Caco-2 (cell line): Measurements from ENCODE around the gene ACP6. TPM values are rescaled to one million over a fixed set of nuclear protein-coding genes. Genes with fewer than 3 reads are reported as not detected.

Experiments used
- BruUV-seq: library from RNA; stranded (reverse); fragments of 400-500 nt; replicated peaks from 2 replicates; lab custom pipeline; 2021; lab: Mats Ljungman, UMichigan
- CTCF ChIA-PET: fragments of 300-600 bp; sonication (Branson Sonifier 250); formaldehyde crosslinking; loops from one replicate; lab custom pipeline; 2022; ENCODE audit warnings: antibody characterized with exemption; lab: Charles Lee
- POLR2A ChIA-PET: fragments of 300-600 bp; sonication (Branson Sonifier 250); formaldehyde crosslinking; loops from one replicate; lab custom pipeline; 2022; ENCODE audit warnings: antibody characterized with exemption; lab: Charles Lee
- DNase-seq, 2 experiments: peaks; one replicate each; pipeline versions ENCODE4 v3.0.0 to v3.0.0-alpha.2; 2020 to 2022
- H3K27me3 ChIP-seq: replicated peaks from 2 replicates; pipeline ENCODE4 v1.6.0; 2011; ENCODE audit warnings: low read length; ENCODE audit not compliant: control insufficient read depth, insufficient read depth
- H3K36me3 ChIP-seq: 2 replicates; pipeline ENCODE4 v1.5.1; 2011; ENCODE audit warnings: low read length; ENCODE audit not compliant: control insufficient read depth, insufficient read depth
- H3K4me1 ChIP-seq: fragments of 250-450 bp; sonication (Bioruptor Pico); 2 replicates; pipeline ENCODE4 v1.5.1; 2020; ENCODE audit warnings: mild to moderate bottlenecking
- H3K4me3 ChIP-seq: 2 replicates; pipeline ENCODE4 v1.5.1; 2011; ENCODE audit warnings: low read depth, mild to moderate bottlenecking, control low read depth, low read length
- H3K9me3 ChIP-seq: fragments of 250-450 bp; sonication (Bioruptor Pico); 2 replicates; pipeline ENCODE4 v1.5.1; 2020; ENCODE audit warnings: mild to moderate bottlenecking, moderate library complexity
- H3K27ac Mint-ChIP-seq: one replicate; pipeline ENCODE4 v1.8.0; 2022; ENCODE audit warnings: mixed read lengths; ENCODE audit not compliant: unreplicated experiment
- H3K27me3 Mint-ChIP-seq: one replicate; pipeline ENCODE4 v1.8.0; 2022; ENCODE audit warnings: mixed read lengths; ENCODE audit not compliant: insufficient read depth, unreplicated experiment
- H3K36me3 Mint-ChIP-seq: one replicate; pipeline ENCODE4 v1.8.0; 2022; ENCODE audit warnings: mild to moderate bottlenecking, mixed read lengths; ENCODE audit not compliant: insufficient read depth, unreplicated experiment
- H3K4me1 Mint-ChIP-seq: one replicate; pipeline ENCODE4 v1.8.0; 2022; ENCODE audit warnings: low read depth, mixed read lengths; ENCODE audit not compliant: unreplicated experiment
- H3K4me3 Mint-ChIP-seq: one replicate; pipeline ENCODE4 v1.8.0; 2022; ENCODE audit warnings: mild to moderate bottlenecking, moderate library complexity, mixed read lengths; ENCODE audit not compliant: unreplicated experiment
- H3K9me3 Mint-ChIP-seq: one replicate; pipeline ENCODE4 v1.8.0; 2022; ENCODE audit warnings: mixed read lengths; ENCODE audit not compliant: unreplicated experiment
- intact Hi-C: fragments of 100-400 bp; cut with micrococcal nuclease; formaldehyde crosslinking; loops from one replicate; pipeline ENCODE4 v1.10.0; 2022; ENCODE audit not compliant: unreplicated experiment
- total RNA-seq: library from RNA; stranded (reverse); gene quantifications from 2 replicates; pipeline ENCODE4 v1.2.3, GENCODE V29; 2022
- TF ChIP-seq, protein P1 (sequence below), 2 experiments: fragments of 200-600 bp in 1 of 2; IDR thresholded peaks; 1 replicate in 1 of 2; 2 replicates in 1 of 2; pipeline versions ENCODE4 v1.5.1 to v1.8.0; 2011 to 2022; ENCODE audit warnings: antibody characterized with exemption in 1 of 2, control low read depth in 1 of 2, inconsistent platforms in 1 of 2, low read depth in 1 of 2, low read length in 1 of 2, mild to moderate bottlenecking in 1 of 2, moderate library complexity in 1 of 2; ENCODE audit not compliant: insufficient read depth in 1 of 2, severe bottlenecking in 1 of 2, unreplicated experiment in 1 of 2

ACP6 gene
- total RNA-seq, 1 experiment from 2014 or later, result 24.6 TPM

GRCh38 chr1:147630447-147630846, 39.9 kb downstream of the ACP6 start:
- Mint-ChIP-seq H3K36me3 (peaks cover under 1% of the 10 kb centered on the region), H3K27me3 (no peaks in the 10 kb centered on the region), H3K9me3 (no peaks in the 10 kb centered on the region), H3K4me3 (no peak overlapping the region), H3K4me1 (peaks cover 31% of the 10 kb centered on the region), H3K27ac (no peak overlapping the region)
- intact Hi-C loops, result no loop called here
- peaks cover 20% of the 10 kb centered on the region for H3K4me1 ChIP-seq
- no peaks in the 10 kb centered on the region for H3K27me3 ChIP-seq
- TF ChIP-seq, protein P1, sequence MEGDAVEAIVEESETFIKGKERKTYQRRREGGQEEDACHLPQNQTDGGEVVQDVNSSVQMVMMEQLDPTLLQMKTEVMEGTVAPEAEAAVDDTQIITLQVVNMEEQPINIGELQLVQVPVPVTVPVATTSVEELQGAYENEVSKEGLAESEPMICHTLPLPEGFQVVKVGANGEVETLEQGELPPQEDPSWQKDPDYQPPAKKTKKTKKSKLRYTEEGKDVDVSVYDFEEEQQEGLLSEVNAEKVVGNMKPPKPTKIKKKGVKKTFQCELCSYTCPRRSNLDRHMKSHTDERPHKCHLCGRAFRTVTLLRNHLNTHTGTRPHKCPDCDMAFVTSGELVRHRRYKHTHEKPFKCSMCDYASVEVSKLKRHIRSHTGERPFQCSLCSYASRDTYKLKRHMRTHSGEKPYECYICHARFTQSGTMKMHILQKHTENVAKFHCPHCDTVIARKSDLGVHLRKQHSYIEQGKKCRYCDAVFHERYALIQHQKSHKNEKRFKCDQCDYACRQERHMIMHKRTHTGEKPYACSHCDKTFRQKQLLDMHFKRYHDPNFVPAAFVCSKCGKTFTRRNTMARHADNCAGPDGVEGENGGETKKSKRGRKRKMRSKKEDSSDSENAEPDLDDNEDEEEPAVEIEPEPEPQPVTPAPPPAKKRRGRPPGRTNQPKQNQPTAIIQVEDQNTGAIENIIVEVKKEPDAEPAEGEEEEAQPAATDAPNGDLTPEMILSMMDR (IDR thresholded peaks at IDR 0.05; ENCODE audit: insufficient read depth in 1 of 2, low read depth in 1 of 2, low read length in 1 of 2, severe bottlenecking in 1 of 2, unreplicated experiment in 1 of 2), result no peak
- no peak for DNase-seq
- ChIA-PET CTCF (no interaction called here), POLR2A (interaction anchor here (0.5 kb wide), 1 partner anchor 31 kb away, joined by 4 read pairs; no protein-coding TSS in a partner anchor)
- H3K4me3 ChIP-seq, result no peak overlapping the region
- no peaks in the 10 kb centered on the region; the same call in 1 of the 2 replicates for H3K36me3 ChIP-seq
- H3K9me3 ChIP-seq, result no peaks in the 10 kb centered on the region
- BruUV-seq, result no TSS peak

DNA sequence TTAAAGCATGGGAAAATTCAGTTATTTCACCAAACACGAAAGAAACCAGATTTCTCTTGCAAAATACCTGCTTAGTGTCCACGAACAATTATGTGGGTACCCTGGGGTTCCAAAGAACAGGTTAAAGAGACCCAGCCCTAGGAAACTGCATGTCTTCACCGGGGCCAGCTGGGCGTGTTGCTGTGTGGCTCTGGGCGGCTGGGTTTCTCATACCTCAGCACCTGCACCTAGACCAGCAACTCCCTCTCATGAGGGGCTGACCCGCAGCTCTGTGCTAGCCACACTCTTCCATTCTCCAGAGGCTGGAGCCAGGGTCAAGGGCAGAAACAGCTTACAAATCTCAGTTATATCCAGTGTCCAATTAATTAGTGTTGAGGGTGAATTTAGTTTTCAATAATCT, 40.3 kb downstream of the ACP6 start:
- H3K36me3 ChIP-seq, result no peaks in the 10 kb centered on the region; the same call in 1 of the 2 replicates
- no TSS peak for BruUV-seq
- Mint-ChIP-seq H3K4me1 (peaks cover 33% of the 10 kb centered on the region), H3K27ac (no peak overlapping the region), H3K4me3 (no peak overlapping the region), H3K9me3 (no peaks in the 10 kb centered on the region), H3K27me3 (no peaks in the 10 kb centered on the region), H3K36me3 (peaks cover 4% of the 10 kb centered on the region)
- no peaks in the 10 kb centered on the region for H3K27me3 ChIP-seq
- no peak for DNase-seq
- TF ChIP-seq, protein P1 (IDR thresholded peaks at IDR 0.05; ENCODE audit: insufficient read depth in 1 of 2, low read depth in 1 of 2, low read length in 1 of 2, severe bottlenecking in 1 of 2, unreplicated experiment in 1 of 2), result no peak
- ChIA-PET POLR2A (interaction anchor here (0.5 kb wide), 1 partner anchor 30 kb away, joined by 4 read pairs; no protein-coding TSS in a partner anchor), CTCF (no interaction called here)
- no peak overlapping the region for H3K4me3 ChIP-seq
- no peaks in the 10 kb centered on the region for H3K9me3 ChIP-seq
- intact Hi-C loops, result no loop called here
- peaks cover 24% of the 10 kb centered on the region for H3K4me1 ChIP-seq

- Histone ChIP-seq H3K4me3 (no peak overlapping the region), H3K9me3 (no peaks in the 10 kb centered on the region), H3K27me3 (no peaks in the 10 kb centered on the region), H3K36me3 (no peaks in the 10 kb centered on the region; the same call in 1 of the 2 replicates), H3K4me1 (peaks cover 30% of the 10 kb centered on the region)
- Mint-ChIP-seq H3K27me3 (no peaks in the 10 kb centered on the region), H3K27ac (peak overlapping the region; percentile 43), H3K9me3 (no peaks in the 10 kb centered on the region), H3K36me3 (peaks cover 6% of the 10 kb centered on the region), H3K4me1 (peaks cover 35% of the 10 kb centered on the region), H3K4me3 (no peak overlapping the region)
- no peak for DNase-seq
- TF ChIP-seq, protein P1 (IDR thresholded peaks at IDR 0.05; ENCODE audit: insufficient read depth in 1 of 2, low read depth in 1 of 2, low read length in 1 of 2, severe bottlenecking in 1 of 2, unreplicated experiment in 1 of 2), result no peak
- ChIA-PET CTCF (no interaction called here), POLR2A (no interaction called here)
- no TSS peak for BruUV-seq
- intact Hi-C loops, result no loop called here
These were observed 41.9 kb downstream of the ACP6 start for GRCh38 chr1:147628441-147628840.
